Mucosa of stomach (tissue), 1 donor: ENCODE measurements around the gene CGB3.
"Not testable (repeated sequence)": the region's sequence is repeated elsewhere in the genome, so short reads cannot be mapped to it uniquely, and the experiment has no call there.

Experiments used
- H3K27me3 ChIP-seq: one replicate; pipeline ENCODE4 v1.7.0; 2013; ENCODE audit warnings: mild to moderate bottlenecking, low read length; ENCODE audit not compliant: control insufficient read depth, insufficient read depth
- H3K36me3 ChIP-seq: one replicate; pipeline ENCODE4 v1.7.0; 2013; ENCODE audit warnings: low read length; ENCODE audit not compliant: control insufficient read depth, insufficient read depth
- H3K4me1 ChIP-seq: one replicate; pipeline ENCODE4 v1.7.0; 2013; ENCODE audit warnings: mild to moderate bottlenecking, low read length; ENCODE audit not compliant: control insufficient read depth, insufficient read depth
- H3K4me3 ChIP-seq: one replicate; pipeline ENCODE4 v1.7.0; 2013; ENCODE audit warnings: low read length
- H3K9ac ChIP-seq: one replicate; pipeline ENCODE4 v1.7.0; 2013; ENCODE audit warnings: mild to moderate bottlenecking, low read length, moderate library complexity
- H3K9me3 ChIP-seq: one replicate; pipeline ENCODE4 v1.7.0; 2013; ENCODE audit warnings: mild to moderate bottlenecking, low read length, moderate library complexity; ENCODE audit not compliant: control insufficient read depth
- donor health status: Pancreatic carcinoma.

CGB3 gene

DNA sequence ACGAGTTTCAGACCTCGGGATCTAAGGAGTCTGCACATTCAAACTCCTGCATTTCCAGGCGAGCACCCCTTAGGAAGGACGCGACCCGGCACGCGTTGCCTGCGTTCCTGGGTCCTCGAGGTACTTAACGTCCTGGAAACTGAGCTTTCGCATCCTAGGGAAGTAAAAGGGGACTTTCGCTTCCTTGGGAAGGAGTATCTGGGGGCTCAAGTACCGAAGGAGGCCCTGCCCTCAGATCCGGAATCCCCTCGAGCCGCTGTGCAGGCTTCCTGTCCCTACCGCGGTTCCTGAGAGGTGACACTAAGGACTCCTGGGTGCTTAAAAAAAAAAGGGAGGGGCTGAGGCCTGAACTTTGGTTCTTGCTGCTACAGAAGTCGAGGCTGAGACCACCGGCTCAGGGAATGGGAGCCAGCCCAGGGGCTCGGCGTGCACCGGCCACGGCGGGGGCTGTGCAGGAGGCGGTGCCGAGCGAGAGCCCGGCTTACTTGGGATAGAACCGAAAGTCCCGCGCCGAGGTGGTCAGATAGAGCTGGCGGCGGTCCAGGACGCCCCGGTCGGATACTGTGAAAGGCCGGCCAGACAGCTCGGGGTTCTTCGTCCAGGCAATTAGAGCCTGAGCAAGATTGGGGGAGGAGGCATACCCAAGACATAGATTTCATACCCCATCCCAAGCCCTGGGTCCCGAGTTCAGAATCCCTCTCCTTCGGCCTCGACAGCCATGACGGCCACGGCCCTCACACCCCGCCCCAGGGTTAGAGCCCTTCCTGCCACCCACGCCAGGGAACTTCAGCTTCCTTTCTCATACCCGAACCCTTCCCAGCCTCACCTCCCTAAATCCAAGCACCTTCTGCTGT is 5.5 kb downstream of the CGB3 start:
- Histone ChIP-seq H3K27me3 (peaks cover 31% of the 10 kb centered on the region), H3K4me3 (peak overlapping the region; percentile 3), H3K9ac (peak overlapping the region; percentile 34), H3K4me1 (peaks cover 15% of the 10 kb centered on the region)
- not testable (repeated sequence) for H3K9me3 ChIP-seq, H3K36me3 ChIP-seq

DNA sequence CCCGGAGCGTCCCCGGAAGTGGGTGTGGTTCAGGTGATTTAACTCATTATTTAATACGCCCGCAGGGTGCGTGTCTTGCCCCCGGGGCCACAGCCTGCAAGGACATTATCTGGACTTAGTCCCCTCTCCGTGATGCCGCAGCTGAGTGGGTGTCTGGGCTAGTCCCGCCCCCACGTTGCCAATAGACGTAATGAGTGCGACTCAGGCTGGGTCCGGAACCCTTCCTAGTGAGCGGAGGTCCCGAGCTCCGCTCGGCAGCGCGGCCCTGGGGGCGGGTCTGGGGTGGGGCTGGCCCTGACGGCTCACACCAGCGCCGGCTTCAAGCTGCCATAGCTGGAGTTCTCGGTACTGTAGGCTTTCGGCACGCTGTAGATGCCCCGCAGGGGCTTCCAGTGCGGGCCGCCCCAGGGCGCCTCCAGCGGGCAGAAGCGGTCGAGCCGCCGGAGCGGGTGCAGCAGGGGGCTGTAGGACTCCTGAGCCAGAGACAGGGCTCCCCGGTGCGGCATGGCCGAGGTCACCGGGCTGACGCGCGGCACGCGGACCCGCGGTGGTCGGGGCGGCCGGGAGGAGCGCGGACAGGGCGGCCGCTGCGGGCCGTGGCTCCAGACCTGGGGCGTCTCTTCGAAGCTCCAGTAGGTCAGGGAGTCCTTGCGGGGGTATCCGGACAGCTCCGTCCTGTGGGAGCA is 6.3 kb downstream of the CGB3 start:
- Histone ChIP-seq H3K4me1 (peaks cover 15% of the 10 kb centered on the region), H3K36me3 (no peaks in the 10 kb centered on the region), H3K9me3 (no peaks in the 10 kb centered on the region), H3K9ac (peak overlapping the region; percentile 34), H3K4me3 (no peak overlapping the region), H3K27me3 (peaks cover 31% of the 10 kb centered on the region)

DNA sequence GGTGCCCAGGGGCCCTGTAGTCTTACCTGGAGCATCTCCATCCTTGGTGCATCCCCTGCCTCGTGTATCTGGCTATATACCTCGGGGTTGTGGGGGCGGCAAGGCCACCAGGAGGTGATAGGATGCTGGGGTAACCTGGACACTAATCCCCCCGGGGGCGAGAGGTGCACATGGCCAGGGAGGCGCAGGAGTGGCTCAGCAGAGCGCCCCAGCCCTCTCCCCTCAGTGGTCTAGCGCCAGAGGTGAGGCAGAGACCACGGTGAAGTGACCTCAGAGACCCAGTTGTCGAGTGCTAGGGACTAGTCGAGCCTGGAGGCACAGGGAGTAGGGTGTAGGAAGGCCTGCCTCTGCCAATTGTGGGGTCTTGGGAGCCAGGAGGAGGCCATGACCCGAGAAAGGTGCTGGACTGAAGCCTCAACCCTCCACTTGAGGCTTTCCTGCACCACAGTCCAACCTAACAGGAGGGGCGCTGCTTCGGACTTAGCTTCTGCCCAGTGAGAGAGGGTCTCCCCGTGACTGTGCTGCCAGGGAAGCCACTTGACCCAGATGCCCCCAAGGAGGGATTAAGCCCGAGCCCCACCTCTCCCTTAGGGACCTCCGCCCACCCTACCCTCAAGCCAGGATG is 7.0 kb downstream of the CGB3 start, which contains the start of gene LHB:
Gene LHB (minus strand): TSS at position 51 of the 625 bp plus-strand sequence. CDS start 10 bp downstream, at position 41.
- peaks cover 31% of the 10 kb centered on the region for H3K27me3 ChIP-seq
- peaks cover 15% of the 10 kb centered on the region for H3K4me1 ChIP-seq
- H3K9ac ChIP-seq: peak within 1 kb of the TSS; percentile 34
- no peaks in the 10 kb centered on the region for H3K36me3 ChIP-seq
- H3K9me3 ChIP-seq: no peaks in the 10 kb centered on the region
- H3K4me3 ChIP-seq: no peak within 1 kb of the TSS

DNA sequence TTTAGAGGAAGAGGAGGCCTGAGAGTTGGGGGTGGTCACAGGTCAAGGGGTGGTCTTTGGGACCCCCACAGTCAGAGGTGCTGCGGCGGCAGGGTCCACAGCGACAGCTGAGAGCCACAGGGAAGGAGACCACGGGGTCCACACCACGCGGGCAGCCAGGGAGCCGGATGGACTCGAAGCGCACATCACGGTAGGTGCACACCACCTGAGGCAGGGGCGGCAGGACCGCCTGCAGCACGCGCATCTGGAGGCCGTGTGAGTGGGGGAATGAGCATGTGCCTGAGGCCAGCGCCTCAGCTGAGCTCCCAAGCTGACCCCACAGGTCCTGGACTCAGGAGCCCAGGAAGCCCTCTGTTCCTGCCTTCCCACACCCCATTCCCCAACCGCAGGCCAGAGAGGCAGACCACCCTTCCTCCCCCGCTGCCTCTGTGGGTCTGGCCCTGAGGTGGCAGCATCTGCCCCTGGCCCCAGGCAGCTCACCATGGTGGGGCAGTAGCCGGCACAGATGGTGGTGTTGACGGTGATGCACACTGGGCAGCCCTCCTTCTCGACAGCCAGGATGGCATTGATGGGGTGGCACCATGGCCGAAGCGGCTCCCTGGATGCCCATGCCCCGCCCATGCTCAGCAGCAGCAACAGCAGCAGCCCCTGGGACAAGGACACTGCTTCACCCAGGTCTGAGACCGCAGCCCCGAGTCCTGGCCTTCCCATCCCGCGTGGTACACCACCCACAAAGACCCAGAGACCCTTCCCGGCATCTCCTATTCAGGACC is 7.9 kb downstream of the CGB3 start:
- Histone ChIP-seq H3K27me3 (peaks cover 26% of the 10 kb centered on the region), H3K4me1 (peaks cover 15% of the 10 kb centered on the region), H3K36me3 (no peaks in the 10 kb centered on the region), H3K4me3 (no peak overlapping the region), H3K9ac (no peak overlapping the region), H3K9me3 (no peaks in the 10 kb centered on the region)

DNA sequence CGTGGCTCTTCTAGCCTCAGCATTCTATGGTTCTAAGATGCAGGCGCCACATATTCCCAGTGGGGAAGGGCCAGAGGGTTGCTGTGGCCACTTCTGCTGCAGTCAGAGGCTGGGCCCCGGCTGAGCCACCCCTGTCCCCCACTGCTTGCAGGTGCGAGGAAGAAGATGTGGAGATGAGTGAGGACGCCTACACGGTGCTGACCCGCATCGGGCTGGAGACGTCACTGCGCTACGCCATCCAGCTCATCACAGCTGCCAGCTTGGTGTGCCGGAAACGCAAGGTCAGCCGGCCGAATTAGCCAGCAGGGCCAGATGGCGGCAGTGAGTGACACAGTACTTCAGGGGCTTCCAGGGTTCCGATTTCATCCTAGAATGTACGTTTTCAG is 9.3 kb downstream of the CGB3 start:
- H3K4me3 ChIP-seq: no peak overlapping the region
- no peak overlapping the region for H3K9ac ChIP-seq
- H3K27me3 ChIP-seq: peaks cover 13% of the 10 kb centered on the region
- no peaks in the 10 kb centered on the region for H3K36me3 ChIP-seq
- no peaks in the 10 kb centered on the region for H3K9me3 ChIP-seq
- H3K4me1 ChIP-seq: peaks cover 14% of the 10 kb centered on the region

DNA sequence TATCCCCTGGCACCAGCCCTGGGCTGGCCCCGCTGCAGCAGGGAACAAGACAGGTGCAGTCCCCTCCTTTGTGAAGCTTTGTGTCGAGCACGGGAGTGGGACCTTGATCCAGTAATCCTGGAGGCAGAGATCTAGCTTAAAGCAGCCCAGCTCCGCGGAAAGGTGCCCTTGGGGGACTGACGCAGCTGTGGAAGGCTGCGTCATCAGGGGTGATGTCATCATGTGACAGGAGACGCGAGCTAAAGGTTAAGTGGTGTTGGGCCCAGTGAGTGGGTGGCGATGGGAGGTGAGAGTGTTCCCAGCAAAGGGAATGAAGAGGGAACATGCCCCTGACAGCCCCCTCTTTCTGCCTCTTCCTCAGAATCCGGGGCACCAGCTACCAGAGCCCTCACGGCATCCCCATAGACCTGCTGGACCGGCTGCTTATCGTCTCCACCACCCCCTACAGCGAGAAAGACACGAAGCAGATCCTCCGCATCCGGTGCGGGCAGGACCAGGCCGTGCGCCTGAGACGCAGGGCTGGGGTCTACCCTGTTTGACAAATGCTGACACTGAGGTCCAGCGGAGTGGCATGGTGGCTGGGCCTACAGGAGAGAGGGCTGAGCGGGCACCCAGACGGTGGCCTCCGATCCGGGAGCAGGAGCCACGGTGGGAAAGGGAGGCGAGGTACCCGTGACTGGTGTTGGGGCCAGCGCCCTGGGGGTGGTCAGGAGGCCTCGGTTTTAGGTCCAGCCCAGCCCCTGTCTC is 9.8 kb downstream of the CGB3 start:
- Histone ChIP-seq H3K4me1 (peaks cover 9% of the 10 kb centered on the region), H3K9ac (no peak overlapping the region), H3K4me3 (no peak overlapping the region), H3K9me3 (no peaks in the 10 kb centered on the region), H3K36me3 (no peaks in the 10 kb centered on the region), H3K27me3 (peaks cover 9% of the 10 kb centered on the region)

DNA sequence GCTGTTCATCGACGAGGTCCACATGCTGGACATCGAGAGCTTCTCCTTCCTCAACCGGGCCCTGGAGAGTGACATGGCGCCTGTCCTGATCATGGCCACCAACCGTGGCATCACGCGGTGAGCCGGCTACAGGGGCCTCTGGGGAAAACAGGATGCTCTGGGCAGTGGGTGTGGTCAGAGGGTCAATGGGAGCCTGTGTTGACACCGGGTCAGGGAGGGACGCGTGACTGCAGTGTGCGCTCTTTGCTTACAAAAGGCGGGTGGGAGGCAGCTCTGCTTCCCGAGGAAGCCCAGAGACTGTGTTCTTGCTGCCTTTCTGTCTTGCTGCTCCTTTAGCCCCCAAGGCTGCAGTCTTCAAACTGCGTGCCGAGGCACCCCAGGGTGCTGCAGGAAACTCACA is 12.9 kb downstream of the CGB3 start:
- Histone ChIP-seq H3K36me3 (no peaks in the 10 kb centered on the region), H3K4me1 (no peaks in the 10 kb centered on the region), H3K9me3 (no peaks in the 10 kb centered on the region)

DNA sequence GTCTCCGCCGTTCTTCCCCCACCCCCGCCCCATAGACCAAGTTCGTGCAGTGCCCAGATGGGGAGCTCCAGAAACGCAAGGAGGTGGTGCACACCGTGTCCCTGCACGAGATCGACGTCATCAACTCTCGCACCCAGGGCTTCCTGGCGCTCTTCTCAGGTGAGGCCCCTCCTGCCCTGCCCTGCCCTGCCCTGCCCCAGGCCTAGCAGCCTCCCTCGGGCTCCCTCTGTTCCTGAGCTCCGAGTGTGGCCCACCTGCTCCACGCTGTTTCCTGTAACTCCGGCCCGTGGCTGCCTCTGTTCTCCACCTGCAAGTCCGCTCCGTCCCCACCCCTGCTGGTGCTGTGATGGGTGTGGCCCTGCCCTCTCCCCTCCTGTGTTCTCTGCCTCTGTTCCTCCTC is 13.7 kb downstream of the CGB3 start:
- Histone ChIP-seq H3K27me3 (no peaks in the 10 kb centered on the region), H3K9ac (no peak overlapping the region), H3K4me3 (no peak overlapping the region), H3K9me3 (no peaks in the 10 kb centered on the region), H3K4me1 (no peaks in the 10 kb centered on the region), H3K36me3 (no peaks in the 10 kb centered on the region)

More for the DNA sequence above, 12.9 kb downstream of the CGB3 start:
- no peak overlapping the region for H3K9ac ChIP-seq
- no peak overlapping the region for H3K4me3 ChIP-seq
- H3K27me3 ChIP-seq: no peaks in the 10 kb centered on the region

DNA sequence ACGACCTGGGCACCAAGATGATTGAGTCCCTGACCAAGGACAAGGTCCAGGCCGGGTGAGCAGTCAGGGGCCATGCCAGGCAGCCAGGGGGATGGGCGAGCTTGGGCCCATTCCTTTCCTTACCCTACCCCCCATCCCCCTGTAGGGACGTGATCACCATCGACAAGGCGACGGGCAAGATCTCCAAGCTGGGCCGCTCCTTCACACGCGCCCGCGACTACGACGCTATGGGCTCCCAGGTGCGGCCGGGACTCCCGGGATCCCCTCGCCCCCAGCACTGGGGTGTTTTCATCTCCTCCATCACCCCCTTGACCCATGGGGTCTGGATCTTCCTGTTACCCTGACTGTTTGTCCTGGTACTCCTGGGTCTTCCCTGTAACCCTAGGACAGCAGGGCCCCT is 14.3 kb downstream of the CGB3 start:
- no peak overlapping the region for H3K4me3 ChIP-seq
- no peaks in the 10 kb centered on the region for H3K9me3 ChIP-seq
- no peaks in the 10 kb centered on the region for H3K27me3 ChIP-seq
- H3K36me3 ChIP-seq: no peaks in the 10 kb centered on the region
- no peak overlapping the region for H3K9ac ChIP-seq
- H3K4me1 ChIP-seq: no peaks in the 10 kb centered on the region

DNA sequence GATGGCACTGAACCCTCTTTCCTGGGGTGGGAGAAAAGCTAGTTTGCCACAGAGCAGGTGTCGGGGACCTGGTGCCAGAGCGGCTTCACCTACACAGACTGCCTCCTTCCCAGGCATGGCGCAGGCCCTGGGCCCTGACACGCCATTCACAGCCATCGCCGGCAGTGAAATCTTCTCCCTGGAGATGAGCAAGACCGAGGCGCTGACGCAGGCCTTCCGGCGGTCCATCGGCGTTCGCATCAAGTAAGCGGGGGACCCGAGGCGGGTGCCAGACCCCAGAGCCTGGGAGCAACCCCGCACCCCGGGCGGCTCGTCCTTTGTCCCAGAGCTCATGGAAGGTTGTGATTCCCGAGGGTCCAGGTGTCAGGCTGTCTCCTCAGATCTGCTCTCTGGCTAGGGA is 17.2 kb downstream of the CGB3 start:
- no peak overlapping the region for H3K4me3 ChIP-seq
- H3K9ac ChIP-seq: no peak overlapping the region
- H3K4me1 ChIP-seq: no peaks in the 10 kb centered on the region
- no peaks in the 10 kb centered on the region for H3K9me3 ChIP-seq
- H3K36me3 ChIP-seq: no peaks in the 10 kb centered on the region
- H3K27me3 ChIP-seq: no peaks in the 10 kb centered on the region

DNA sequence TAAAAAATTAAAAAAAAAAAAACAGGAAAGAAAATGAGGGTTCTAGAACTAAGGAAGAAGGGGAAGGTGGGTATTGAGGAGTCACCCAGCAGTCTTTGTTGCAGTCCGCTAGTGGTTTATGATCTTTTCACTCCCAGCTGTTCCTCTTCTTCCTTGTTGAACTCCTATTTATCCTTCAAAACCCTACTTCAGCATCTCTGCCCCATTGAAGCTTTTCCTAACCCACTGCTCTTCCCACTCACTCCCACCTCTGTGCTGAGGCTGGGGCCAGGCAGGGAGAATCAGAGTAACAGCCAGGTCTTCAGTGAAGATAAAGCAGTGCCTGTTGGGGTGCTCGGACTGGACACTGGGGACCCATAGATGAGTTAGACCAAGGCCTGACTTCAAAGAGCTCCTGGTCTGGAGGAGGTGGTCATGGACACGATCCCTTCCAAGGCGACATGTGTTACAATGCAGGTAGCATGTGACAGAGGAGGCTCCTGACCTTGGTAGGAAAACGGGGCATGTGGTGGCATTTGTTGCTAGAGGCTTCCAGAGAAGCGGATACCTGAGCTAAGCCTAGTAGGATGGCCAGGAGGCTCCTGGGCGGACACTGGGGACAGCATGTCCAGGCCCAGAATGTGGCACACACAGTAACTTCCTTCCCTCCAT is 19.0 kb downstream of the CGB3 start:
- Histone ChIP-seq H3K36me3 (no peaks in the 10 kb centered on the region), H3K4me3 (no peak overlapping the region), H3K9me3 (no peaks in the 10 kb centered on the region), H3K9ac (no peak overlapping the region), H3K27me3 (no peaks in the 10 kb centered on the region), H3K4me1 (no peaks in the 10 kb centered on the region)
